G401.6 (cell line): ENCODE results near the gene HTT-AS.
"Not testable (repeated sequence)": the region's sequence is repeated elsewhere in the genome, so short reads cannot be mapped to it uniquely, and the experiment has no call there.

ENCODE experiments used
- FAIRE-seq: peaks from 2 replicates; lab custom pipeline; 2012; peaks lifted over from hg19 to GRCh38; lab: Jason Lieb, UNC

The HTT-AS gene

DNA sequence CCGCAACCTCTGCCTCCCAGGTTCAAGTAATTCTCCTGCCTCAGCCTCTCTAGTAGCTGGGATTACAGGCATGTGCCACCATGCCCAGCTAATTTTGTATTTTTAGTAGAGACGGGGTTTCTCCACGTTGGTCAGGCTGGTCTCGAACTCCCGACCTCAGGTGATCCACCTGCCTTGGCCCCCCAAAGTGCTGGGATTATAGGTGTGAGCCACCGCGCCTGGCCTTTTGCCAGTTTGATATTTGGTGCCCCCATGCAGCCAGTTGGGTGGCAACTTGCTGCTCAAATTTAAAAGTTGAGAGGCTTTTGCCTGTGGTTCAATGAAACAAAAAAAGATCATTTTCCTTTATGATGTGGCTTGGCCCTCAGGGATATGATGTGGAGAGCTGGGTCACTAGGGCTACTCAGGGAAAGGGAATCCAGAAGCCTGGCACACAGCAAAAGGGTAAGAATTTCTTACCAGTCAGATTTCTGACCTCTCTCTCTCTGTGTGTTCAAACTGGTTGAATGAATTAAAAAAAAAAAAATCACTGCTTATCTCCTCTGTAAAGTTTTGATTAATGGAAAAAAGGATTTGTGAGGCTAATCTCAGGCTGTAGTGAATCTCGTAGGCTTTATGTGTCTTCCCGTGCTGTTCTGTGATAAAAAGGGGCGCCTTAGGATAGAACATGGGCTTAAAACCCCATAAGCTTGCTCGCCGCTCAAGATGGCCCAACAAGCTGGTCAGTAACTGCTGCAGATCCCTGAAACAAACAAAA is 23.0 kb downstream of the HTT-AS start:
- not testable (repeated sequence) for FAIRE-seq

DNA sequence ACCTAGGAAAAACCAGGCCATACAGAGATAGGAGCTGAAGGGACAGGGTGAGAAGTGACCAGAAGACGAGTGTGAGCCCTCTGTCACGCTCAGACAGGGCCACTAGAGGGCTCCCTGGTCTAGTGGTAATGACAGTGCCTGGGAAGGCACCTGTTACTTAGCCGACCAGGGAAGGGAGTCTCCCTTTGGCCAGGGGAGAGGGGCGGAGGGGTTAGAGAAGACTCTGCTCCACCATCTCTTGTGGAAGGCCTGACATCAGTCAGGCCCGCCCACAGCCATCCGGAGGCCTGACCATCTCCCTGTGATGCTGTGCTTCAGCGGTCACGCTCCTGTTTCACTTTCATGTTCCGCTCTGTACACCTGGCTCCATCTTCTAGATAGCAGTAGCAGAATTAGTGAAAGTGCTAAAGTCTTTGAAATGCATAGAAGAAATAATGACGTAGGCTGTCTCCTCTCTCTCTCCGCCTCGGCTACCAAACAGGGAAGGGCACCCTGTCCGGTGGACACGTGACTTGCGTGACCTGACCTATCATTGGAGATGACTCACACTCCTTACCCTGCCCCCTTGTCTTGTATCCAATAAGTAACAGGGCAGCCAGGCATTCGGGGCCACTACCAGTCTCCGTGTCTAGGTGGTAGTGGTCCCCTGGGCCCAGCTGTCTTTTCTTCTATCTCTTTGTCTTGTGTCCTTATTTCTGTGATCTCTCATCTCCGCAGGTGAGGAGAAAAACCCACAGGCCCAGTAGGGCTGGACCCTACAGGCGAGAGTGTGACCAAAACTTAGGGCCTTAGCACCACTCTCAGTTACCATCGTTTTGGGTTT is 26.7 kb downstream of the HTT-AS start:
- FAIRE-seq, result peak; percentile 83

DNA sequence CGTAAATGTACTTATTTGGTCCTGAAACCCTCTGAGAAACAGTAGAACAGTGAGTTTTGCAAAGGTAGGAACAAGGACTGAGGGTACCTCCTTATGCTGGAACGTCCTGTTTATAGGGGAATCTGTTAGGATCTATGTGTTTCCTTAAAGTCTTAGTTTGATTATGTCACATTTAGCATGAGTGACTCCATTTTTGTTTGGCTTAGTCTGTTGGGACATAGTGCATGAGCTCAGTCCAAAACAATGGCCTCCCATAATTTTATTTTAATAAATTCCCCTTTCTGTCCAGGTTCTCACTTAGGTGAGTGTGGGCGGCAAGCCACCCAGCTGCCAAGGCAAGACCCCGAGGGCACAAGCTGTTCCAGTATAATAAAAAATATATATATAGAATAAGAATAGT is 27.7 kb downstream of the HTT-AS start:
- no peak for FAIRE-seq

DNA sequence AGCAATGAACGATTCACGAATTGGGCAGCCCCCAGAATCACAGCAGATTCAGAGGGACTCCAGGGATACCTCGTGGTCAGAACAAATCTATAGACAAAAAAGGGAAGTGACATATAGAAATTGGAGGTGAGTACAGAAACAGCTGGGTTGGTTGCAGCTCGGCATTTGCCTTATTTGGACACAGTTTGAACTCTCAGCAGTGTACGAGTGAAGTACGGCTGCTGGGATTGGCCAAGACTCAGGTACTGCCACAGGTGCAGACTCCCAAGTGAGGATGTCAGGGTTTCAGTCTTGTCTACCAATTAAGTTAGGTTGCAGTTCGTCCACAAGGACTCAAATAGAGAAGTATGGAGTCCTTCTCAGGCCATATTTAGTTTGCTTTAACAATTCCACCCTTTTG is 28.2 kb downstream of the HTT-AS start:
- no peak for FAIRE-seq

DNA sequence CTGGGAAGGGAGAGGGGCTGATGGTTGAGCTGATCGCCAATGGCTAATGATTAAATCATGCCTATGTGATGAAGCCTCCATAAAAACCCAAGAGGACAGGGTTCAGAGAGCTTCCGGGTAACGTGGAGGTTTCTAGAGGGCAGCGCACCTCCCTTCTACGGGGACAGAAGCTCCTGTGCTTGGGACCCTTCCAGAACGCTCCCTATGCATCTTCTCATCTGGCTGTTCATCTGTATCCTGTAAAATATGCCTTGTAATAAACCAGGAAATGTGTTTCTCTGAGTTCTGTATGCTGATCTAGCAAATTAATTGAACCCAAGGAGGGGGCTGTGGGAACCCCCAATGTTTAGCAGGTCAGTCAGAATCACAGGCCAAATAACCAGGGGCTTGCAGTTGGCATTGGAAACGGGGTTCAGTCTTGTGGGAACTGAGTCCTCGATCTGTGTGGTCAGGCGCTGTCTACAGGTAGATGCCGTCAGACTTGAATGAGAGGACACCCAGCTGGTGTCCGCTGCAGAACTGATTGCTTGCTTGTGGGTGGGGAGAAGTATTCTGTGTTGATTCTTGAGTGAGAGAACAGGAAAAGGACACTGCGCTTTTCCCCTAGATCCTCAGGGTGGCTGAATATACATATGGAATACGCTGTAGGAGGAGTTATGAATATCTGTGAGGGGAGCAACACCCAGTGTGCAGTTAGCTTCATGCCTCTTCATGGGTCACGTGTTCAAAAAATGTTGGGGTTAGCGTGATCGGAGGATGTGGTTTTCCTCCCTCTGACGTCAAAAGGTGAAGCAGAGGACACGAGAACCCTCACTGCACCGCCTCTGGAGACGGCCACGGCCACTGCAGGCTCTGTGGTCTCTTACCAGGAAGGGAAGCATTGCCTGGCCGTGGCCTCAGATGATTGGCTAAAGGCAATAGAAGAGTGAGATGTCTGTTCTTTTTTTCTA is 29.2 kb downstream of the HTT-AS start:
- no peak for FAIRE-seq

DNA sequence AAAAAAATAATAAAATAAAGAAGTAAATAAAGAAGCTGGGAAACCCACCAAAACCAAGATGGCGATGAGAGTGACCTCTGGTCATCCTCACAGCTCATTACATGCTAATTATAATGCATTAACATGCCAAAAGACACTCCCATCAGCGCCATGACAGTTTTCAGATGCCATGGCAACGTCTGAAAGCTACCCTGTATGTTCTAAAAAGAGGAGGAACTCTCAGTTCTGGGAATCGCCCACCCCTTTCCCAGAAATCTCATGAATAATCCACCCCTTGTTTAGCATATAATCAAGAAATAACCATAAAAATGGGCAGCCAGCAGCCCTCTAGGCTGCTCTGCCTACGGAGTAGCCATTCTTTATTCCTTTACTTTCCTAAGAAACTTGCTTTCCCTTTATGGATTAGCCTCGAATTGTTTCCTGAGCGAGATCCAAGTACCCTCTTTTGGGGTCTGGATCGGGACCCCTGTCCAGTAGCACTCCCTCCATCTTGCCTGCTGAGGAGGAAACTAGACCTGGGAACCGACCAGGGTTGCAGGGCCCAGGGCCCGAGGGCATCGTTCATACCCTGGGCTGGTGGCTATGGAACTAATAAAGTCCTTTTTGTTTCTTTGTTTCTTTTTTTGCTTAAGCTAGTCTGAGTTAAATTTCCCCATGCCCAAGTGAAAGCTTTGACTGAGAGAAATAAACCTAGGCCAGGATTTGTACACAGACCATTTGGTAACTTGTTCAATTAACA is 30.9 kb downstream of the HTT-AS start:
- no peak for FAIRE-seq

DNA sequence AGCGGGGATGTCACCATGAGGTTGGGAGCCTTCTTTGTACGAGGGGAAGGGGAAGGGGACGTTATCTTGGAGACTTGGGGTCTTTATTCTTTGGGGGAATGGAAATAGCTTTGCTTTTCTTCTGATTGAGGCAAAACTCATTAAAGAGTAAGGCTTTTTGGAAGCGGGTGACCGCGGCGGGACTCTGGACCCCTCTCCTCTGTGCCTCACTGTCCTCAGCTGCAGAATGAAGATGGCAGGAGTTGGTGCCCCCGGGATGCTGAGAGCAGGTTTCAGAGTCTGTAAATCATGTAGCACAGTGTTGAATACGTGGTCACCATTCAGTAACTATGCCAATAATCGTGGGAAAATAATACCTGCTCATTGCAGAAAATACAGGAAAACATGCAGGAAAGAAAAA is 32.1 kb downstream of the HTT-AS start:
- no peak for FAIRE-seq

DNA sequence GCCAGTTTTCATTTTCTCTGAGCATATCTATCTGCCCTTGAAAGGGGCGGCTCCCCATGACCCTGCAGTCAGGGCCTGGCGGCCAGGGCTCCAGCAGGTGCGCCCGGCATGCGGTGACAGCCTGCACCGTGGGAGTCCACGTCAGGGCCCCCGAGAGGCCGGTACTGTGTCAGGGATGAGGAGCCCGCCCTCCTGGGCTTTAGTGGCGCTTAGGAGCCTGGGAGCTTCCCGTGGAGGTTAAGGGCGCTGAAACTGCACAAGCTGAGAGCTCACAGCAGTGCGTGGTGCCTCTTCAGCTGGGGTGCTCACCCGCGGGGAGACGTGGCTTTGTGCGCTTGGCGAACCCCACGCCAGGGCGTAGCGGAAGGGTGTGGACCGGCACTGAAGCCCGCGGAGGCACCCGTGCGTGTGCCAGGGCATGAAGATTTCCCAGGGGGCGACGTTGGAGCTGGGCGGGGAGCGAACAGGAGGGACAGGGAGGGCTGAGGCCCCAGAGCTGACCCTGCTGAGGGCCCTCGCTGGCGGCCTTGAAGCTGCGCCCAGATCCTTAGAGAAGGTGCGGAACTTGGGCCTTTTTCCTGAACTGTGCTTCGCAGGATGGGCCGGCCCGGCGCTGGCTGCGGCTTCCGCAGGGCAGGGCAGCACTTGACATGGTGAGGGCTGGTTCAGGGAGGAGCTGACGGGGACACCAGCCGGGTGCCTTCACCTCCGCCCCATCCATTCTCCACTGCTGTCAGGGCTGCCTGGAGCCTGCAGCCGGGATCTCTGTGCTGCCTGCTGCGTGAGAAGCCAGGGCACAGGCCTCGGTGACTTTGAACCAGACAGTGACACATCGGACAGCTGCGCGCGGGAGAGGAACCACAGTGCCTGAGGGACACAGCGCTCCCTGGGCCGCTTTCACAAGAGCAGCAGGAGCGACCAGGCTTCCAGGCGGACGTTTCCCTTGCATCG is 32.9 kb downstream of the HTT-AS start:
- FAIRE-seq, result no peak

DNA sequence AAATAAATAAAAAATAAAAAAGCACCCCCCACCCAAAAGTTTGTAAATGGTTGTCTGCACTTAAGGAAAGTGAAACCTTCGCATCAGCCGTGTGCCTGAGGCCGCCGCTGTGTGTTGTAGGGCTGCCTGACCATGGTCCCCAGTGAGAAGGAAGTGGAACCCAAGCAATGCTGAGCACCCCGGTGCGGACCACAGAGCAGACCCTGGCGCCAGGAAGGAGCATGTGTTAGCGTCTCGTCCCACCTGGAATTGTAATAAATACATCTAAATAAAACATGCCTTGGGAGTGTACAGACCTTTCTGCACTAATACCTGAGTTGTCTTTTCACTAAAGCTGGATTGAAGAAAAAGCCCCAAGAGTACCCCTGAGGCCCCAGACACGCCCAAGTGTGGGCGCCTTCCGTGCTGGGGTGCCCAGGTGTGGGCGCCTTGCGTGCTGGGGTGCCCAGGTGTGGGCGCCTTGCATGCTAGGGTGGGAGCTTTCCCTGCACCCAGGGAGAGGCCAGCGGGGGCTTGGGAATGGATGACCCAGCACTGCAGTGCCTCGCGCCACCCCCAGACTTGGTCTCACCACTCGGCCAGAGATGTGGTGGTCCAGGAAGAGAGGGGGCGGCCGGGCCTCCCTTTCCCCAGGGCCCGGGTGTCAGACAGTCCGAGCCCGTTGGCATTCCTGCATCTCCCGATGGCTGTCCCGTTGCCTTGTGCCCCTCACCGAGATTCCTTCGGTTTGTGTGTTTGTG is 33.7 kb downstream of the HTT-AS start:
- no peak for FAIRE-seq

DNA sequence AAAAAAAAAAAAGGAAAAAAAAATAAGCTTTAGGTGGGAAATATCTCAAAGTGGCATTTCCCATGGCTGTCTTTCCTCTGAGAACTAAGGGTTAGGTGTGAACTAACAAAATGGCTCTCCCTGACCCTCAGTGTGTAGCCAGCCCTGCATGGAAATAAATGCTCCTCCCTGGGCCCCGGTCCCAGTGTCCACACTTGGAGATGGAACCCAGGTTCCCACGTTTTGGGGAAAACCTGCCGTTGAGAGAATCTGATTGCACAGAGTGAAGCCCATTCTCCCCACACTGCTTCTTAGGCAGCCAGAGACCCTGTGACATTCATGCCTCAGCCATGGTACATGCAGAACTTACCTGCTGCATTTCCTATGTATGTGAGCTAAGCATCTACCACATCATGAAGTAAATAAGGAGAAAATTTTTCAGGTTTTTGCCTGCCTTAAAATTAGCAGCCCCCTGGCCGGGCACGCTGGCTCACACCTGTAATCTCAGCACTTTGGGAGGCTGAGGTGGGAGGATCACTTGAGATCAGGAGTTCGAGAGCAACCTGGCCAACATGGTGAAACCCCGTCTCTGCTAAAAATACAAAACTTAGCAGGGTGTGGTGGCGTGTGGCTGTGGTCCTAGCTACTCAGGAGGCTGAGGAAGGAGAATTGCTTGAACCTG is 34.5 kb downstream of the HTT-AS start:
- FAIRE-seq, result no peak

DNA sequence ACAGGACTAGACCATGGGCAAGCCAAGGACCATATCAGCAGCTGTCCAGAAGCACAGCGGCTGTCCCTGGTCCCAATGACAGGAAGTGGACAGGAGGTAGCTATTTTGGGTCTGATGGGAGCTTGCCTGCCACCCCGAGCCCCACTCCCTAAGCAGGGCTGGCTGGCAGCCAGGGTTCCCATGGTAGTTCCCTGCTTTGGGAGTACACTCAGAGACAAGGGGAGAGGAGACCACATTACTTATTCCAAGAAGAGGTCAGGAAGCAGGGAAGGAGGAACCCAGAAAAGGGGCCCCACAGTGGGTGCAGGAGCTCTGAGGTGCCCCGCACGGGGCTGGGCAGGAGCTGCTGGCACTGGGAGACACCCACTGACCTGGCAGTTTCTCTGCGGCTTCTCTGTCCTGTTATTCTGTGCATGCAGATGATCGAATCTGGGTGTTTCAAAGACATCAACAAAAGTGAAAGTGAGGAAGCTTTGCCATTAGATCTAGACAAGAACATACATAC is 36.3 kb downstream of the HTT-AS start:
- FAIRE-seq, result no peak

DNA sequence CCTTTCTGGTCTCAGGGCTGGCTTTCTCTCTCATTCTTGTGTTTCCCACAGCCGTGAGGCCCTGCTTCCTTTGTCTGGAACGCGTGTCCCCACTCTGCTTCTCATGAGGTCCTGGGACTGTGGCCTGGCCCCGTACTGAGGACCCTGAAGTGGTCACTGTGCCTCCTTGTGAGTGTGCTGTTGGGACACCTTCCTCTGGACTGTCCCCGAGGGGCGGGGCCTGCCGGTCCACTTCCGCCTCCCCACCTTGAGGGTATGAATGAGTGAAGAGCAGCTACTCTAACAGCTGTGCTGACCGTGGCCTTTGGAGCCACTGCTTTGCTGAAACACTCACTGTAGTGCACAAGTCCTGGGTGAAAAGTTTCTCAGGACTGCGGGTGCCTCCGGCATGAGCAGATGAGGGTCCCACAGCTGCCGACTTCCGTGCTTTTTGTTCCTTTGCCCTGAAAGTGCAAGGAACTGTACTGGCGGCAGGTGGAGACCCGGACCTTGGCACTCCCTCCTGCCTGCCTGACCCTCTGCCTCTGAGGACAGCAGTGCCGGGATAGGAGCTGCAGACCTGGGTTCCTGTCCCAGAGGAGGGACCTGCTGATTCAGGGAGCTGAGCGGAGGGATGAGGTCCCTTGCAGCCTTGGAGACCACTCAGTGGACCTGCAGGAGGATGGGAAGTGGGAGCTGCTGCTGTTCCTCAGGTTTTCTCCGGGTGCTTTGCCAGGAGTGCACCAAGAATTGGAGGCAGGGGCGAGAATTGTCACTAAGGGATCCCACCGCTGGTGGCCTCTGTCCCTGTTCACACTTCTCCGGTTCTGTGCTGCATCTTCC is 38.0 kb downstream of the HTT-AS start:
- FAIRE-seq, result no peak

DNA sequence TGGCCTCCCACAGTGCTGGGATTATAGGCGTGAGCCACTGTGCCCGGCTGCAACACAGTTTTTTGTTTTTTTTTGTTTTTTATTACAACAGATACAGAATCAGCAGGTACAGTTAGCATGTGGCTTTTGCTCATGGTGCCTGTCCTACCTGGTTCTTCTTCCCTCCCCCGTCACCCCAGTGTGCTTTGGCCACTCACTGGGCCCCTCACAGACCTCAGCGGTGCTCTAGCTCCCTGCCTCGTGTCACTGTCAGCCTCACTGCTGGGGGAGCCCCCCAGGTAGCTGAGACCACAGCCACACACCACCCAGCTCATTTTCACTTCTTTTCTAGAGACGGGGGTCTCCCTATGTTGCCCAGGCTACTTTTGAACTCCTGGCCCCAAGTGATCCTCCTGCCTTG is 38.7 kb downstream of the HTT-AS start:
- FAIRE-seq, result no peak

DNA sequence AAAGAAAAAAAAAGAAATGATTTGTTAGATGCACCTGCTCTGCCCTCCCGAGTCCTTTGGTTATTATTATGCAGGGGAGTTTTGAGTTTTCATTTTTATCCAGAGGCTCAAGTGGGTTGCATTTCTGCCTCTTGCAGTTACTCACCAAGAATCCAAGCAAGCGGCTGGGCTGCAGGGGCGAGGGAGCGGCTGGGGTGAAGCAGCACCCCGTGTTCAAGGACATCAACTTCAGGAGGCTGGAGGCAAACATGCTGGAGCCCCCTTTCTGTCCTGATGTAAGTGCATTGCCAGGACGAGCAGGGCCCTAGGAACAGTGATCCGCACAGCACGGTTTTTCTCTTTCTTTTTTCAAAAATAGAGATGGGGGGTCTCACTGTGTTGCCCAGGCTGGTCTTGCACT is 39.1 kb downstream of the HTT-AS start:
- FAIRE-seq, result no peak

DNA sequence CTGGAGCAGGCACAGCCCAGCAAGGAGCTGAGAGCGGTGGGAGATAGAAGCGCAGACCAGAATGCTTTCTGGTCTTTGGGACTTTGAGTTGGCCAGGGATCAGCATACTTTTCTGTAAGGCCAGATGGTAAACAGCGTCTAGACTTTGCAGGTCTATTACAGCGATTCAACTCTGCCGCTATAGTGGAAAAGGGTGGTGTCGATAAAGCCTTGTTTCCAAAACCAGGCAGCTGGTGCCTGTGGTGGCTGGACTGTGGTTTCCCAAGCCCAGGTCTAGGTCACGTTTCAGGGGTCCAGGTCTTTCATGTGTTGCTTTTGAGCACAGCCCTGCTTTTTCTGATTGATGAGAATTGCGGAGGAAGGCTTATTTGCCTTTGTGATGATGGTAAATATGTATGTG is 40.1 kb downstream of the HTT-AS start:
- no peak for FAIRE-seq

DNA sequence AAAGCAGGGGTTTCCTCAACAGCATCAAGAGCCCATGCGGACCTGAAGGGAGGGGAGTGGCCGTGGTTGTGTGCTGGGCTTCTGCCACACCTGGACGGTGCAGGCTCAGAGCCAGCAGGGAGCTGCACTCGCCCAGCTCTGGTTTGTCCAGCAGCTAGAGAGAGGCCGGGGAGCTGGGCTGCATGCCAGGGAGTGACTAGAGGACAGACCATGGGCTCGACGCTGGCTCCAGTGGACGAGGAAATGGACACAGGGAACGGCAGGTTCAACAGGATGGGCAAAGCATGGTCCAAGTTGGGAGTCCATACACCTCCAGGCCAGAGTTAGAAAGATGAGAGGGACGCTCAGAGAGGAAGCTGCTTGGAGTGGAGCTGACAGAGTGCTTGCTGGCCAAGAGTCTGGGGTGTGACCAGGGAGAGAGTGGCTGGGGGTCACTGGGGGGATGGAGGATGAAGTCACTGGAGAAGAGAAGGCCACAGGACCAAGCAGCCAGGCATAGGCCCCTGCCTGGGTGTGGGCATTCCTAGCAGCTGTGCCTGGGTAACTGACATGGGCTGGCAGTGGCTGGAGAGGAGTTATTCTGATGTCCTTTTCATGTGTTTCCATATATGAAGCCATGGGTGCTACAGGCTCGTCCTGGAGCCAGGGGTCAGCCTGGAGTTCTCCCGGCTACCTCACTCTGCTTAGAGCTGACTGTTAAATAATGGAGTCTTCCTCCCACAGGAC is 42.8 kb downstream of the HTT-AS start:
- FAIRE-seq, result no peak

DNA sequence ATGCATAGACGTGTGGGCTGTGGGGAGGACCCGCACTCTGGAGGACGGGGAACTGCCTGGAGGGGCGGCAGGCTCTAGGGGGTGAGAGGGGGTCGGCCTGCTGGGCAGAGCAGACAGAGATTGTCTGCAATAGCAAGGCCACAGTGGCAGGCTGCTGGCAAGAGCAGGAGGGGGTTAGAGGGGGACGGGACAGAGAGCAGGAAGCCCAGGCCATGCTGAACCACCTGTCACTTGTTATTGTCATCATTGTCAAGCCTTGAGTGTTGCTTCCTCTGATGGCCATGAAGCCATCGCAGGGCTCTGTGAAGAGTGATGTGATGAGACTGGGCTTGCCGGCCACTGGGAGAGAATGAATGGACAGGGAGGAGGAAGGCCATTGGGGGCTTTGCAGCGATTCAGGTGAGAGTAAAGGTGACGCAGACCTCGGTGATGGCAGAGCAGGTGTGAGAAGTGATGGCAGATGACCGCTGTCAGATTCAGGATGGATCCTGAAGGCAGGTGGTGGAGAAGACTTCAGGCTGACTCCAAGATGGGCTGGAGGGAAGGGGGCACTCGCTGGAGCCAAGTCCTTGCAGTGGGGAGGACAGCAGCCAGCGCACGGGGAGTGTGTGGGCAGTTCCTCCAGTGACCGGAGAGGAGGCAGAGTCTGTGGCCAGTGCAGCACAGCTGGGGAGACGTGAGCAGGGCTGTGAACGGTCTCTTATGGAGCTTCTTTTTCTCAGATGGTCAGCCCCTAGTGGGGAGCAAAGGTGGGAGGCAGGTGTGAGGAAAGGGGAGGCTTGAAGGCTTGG is 43.6 kb downstream of the HTT-AS start:
- no peak for FAIRE-seq
